H9 (cell line): ENCODE measurements around the gene ISG20. TPM values are rescaled to one million over a fixed set of nuclear protein-coding genes. Genes with fewer than 3 reads are reported as not detected.

Source experiments
- DNase-seq: peaks from one replicate; pipeline ENCODE4 v3.0.0-alpha.2; 2017
- H2AFZ ChIP-seq: one replicate; pipeline ENCODE4 v1.6.1; 2013; ENCODE audit warnings: mild to moderate bottlenecking, low read length, control low read depth, moderate library complexity
- H2AK5ac ChIP-seq: 2 replicates; pipeline ENCODE4 v1.6.1; 2013; ENCODE audit warnings: low read length, control low read depth, mixed read lengths; ENCODE audit not compliant: insufficient read length
- H2BK120ac ChIP-seq: one replicate; pipeline ENCODE4 v1.6.1; 2013; ENCODE audit warnings: low read depth, mild to moderate bottlenecking, low read length, control low read depth, inconsistent platforms; ENCODE audit not compliant: poor library complexity, severe bottlenecking
- H2BK12ac ChIP-seq: 2 replicates; pipeline ENCODE4 v1.6.1; 2013; ENCODE audit warnings: low read length, control low read depth, mixed read lengths, low read depth; ENCODE audit not compliant: insufficient read length
- H2BK15ac ChIP-seq: 2 replicates; pipeline ENCODE4 v1.6.1; 2013; ENCODE audit warnings: low read depth, low read length, control low read depth
- H2BK20ac ChIP-seq: one replicate; pipeline ENCODE4 v1.6.1; 2013; ENCODE audit warnings: low read depth, mild to moderate bottlenecking, low read length, control low read depth, inconsistent platforms; ENCODE audit not compliant: poor library complexity, severe bottlenecking
- H2BK5ac ChIP-seq: 2 replicates; pipeline ENCODE4 v1.6.1; 2013; ENCODE audit warnings: low read length, control low read depth, mixed read lengths; ENCODE audit not compliant: insufficient read length
- H3K14ac ChIP-seq: 2 replicates; pipeline ENCODE4 v1.6.1; 2013; ENCODE audit warnings: low read length, control low read depth; ENCODE audit not compliant: insufficient read depth
- H3K18ac ChIP-seq: 2 replicates; pipeline ENCODE4 v1.6.1; 2013; ENCODE audit warnings: low read depth, mild to moderate bottlenecking, mixed read lengths, low read length, control low read depth; ENCODE audit not compliant: insufficient read length
- H3K23ac ChIP-seq: 2 replicates; pipeline ENCODE4 v1.6.1; 2013; ENCODE audit warnings: low read length, control low read depth, mixed read lengths, low read depth; ENCODE audit not compliant: insufficient read length
- H3K23me2 ChIP-seq: 2 replicates; pipeline ENCODE4 v1.6.1; 2013; ENCODE audit warnings: low read depth, mild to moderate bottlenecking, mixed read lengths, low read length, control low read depth; ENCODE audit not compliant: insufficient read length, poor library complexity, severe bottlenecking
- H3K27ac ChIP-seq: 2 replicates; pipeline ENCODE4 v1.5.1; 2013; ENCODE audit warnings: low read length, control low read depth, mixed read lengths, low read depth; ENCODE audit not compliant: insufficient read length
- H3K27me3 ChIP-seq: 2 replicates; pipeline ENCODE4 v1.6.1; 2013; ENCODE audit warnings: low read length, control low read depth, inconsistent platforms; ENCODE audit not compliant: insufficient read depth
- H3K4ac ChIP-seq: 2 replicates; pipeline ENCODE4 v1.6.1; 2013; ENCODE audit warnings: low read depth, mild to moderate bottlenecking, control low read depth, inconsistent platforms, low read length, moderate library complexity
- H3K4me1 ChIP-seq: 2 replicates; pipeline ENCODE4 v1.6.1; 2013; ENCODE audit warnings: low read length, control low read depth, inconsistent platforms; ENCODE audit not compliant: insufficient read depth
- H3K4me2 ChIP-seq: 2 replicates; pipeline ENCODE4 v1.6.1; 2013; ENCODE audit warnings: low read length, control low read depth, mixed read lengths; ENCODE audit not compliant: insufficient read length, insufficient read depth
- H3K56ac ChIP-seq: 2 replicates; pipeline ENCODE4 v1.6.1; 2013; ENCODE audit warnings: low read depth, mild to moderate bottlenecking, mixed read lengths, low read length, control low read depth; ENCODE audit not compliant: insufficient read length
- H3K79me1 ChIP-seq: 2 replicates; pipeline ENCODE4 v1.6.1; 2013; ENCODE audit warnings: low read depth, mild to moderate bottlenecking, moderate library complexity, low read length, control low read depth, inconsistent platforms; ENCODE audit not compliant: insufficient read depth, poor library complexity, severe bottlenecking
- H3K79me2 ChIP-seq: 2 replicates; pipeline ENCODE4 v1.6.1; 2013; ENCODE audit warnings: low read length, control low read depth, inconsistent platforms; ENCODE audit not compliant: insufficient read depth
- H3K9ac ChIP-seq: 2 replicates; pipeline ENCODE4 v1.6.1; 2013; ENCODE audit warnings: low read length, control low read depth, mixed read lengths; ENCODE audit not compliant: insufficient read length; ENCODE audit errors: extremely low read depth
- H3K9me3 ChIP-seq: one replicate; pipeline ENCODE4 v1.6.1; 2013; ENCODE audit warnings: low read depth, low read length, inconsistent platforms; ENCODE audit not compliant: control insufficient read depth
- H3T11ph ChIP-seq: one replicate; pipeline ENCODE4 v1.6.1; 2013; ENCODE audit warnings: mild to moderate bottlenecking, low read length, control low read depth, inconsistent platforms
- H4K20me1 ChIP-seq: one replicate; pipeline ENCODE4 v1.6.1; 2013; ENCODE audit not compliant: control insufficient read depth, insufficient read length, insufficient read depth
- H4K5ac ChIP-seq: 2 replicates; pipeline ENCODE4 v1.6.1; 2013; ENCODE audit warnings: low read depth, mild to moderate bottlenecking, mixed read lengths, low read length, control low read depth; ENCODE audit not compliant: insufficient read length
- H4K8ac ChIP-seq: replicated peaks from 2 replicates; pipeline ENCODE4 v1.6.1; 2013; ENCODE audit warnings: low read length, control low read depth, mixed read lengths, low read depth; ENCODE audit not compliant: insufficient read length
- H4K91ac ChIP-seq: 2 replicates; pipeline ENCODE4 v1.6.1; 2013; ENCODE audit warnings: low read depth, mild to moderate bottlenecking, moderate library complexity, mixed read lengths, low read length, control low read depth; ENCODE audit not compliant: insufficient read length
- H3K27ac Mint-ChIP-seq, 3 experiments: 2 replicates in 2 of 3; 3 replicates in 1 of 3; pipeline ENCODE4 v1.8.0; 2020 to 2021; ENCODE audit warnings: mixed read lengths in 3 of 3, mild to moderate bottlenecking in 1 of 3, moderate library complexity in 1 of 3
- H3K27me3 Mint-ChIP-seq: 2 replicates; pipeline ENCODE4 v1.8.0; 2021; ENCODE audit warnings: low read depth, mild to moderate bottlenecking, moderate library complexity, mixed read lengths
- H3K36me3 Mint-ChIP-seq, 3 experiments: 2 replicates in 2 of 3; 3 replicates in 1 of 3; pipeline ENCODE4 v1.8.0; 2020 to 2021; ENCODE audit warnings: low read depth in 3 of 3, mixed read lengths in 3 of 3; ENCODE audit not compliant: insufficient read depth in 1 of 3
- H3K4me1 Mint-ChIP-seq, 2 experiments: 2 replicates each; pipeline ENCODE4 v1.8.0; 2020; ENCODE audit warnings: mixed read lengths in 2 of 2
- H3K4me3 Mint-ChIP-seq, 2 experiments: 2 replicates in 1 of 2; 3 replicates in 1 of 2; pipeline ENCODE4 v1.8.0; 2020 to 2021; ENCODE audit warnings: mild to moderate bottlenecking in 2 of 2, mixed read lengths in 2 of 2, moderate library complexity in 1 of 2
- H3K9me3 Mint-ChIP-seq, 2 experiments: 2 replicates in 1 of 2; 3 replicates in 1 of 2; pipeline ENCODE4 v1.8.0; 2020; ENCODE audit warnings: mild to moderate bottlenecking in 2 of 2, mixed read lengths in 2 of 2, moderate library complexity in 1 of 2
- WGBS: extraction: QIAGEN DNeasy Blood & Tissue Kit; methylation state at CpG from one replicate; pipeline ENCODE4 v1.1.7; 2013; ENCODE audit warnings: missing lambda C conversion rate, low lambda C conversion rate, mixed read lengths; ENCODE audit not compliant: insufficient read length; ENCODE audit errors: extremely low coverage; 5-methylcytosine and 5-hydroxymethylcytosine counted together
- total RNA-seq: library from RNA; stranded (reverse); gene quantifications from 2 replicates; pipeline ENCODE4 v1.2.1, GENCODE V29; 2021
- TF ChIP-seq, protein P1 (sequence below): fragments of 200-600 bp; sonication (generic); conservative IDR thresholded peaks from 3 replicates; pipeline ENCODE4 v1.8.0; 2021; ENCODE audit warnings: antibody characterized with exemption, mild to moderate bottlenecking

ISG20 gene
- total RNA-seq, 1 experiment from 2014 or later, result 7.4 TPM

DNA sequence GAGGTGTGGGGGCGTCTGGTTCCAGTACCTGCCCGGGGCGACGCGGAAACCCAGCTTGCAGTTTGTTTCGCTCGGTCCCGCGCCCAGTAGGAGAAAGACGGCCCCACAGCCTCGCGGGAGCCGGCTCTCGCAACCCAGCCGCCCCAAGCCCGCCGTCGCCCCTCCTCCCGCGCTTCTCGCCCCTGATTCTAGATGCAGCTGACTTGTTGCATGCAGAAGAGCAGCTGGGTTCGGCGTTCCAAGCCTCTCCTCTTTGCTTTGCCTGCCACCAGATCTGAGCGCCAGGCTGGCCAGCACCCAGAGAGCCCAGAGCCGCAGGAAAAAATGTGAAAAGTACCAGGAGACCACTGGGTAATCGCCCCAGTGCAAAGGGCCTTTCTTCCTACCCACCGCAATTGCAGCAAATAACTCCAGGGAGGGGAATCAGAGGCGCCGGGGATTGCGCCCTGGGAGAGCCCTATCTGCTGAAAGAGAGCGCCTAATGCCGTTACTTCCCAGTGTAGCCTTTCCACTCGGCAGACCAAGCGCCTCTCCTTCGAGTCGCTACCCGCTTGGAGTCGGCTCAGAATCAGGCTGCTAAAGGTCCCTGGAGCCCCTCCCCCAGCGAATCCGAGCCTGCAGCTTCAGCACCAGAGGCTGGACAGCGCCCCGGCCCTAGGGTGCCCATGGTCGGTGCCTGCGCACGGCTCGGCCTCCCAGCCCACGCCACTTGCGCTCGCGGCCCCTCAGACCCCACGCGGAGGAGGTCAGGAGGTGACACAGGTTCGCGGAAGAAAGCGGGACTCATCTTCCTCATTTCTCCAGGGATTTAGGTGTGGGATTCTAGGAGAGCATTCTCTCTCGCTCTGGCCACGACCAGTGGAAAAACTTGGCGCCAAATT lies 33.4 kb upstream of the ISG20 start:
- Histone ChIP-seq H3K4me1 (peaks cover 6% of the 10 kb centered on the region; the same call in 1 of the 2 replicates), H2BK120ac (no peak overlapping the region), H2BK20ac (no peak overlapping the region), H2AFZ (no peak overlapping the region), H3K9ac (no peak overlapping the region), H3K23ac (no peak overlapping the region), H3T11ph (no peak overlapping the region), H3K27me3 (peaks cover 24% of the 10 kb centered on the region; the same call in 1 of the 2 replicates), H2BK5ac (no peak overlapping the region), H3K4ac (no peak overlapping the region), H3K79me1 (no peaks in the 10 kb centered on the region), H3K18ac (no peak overlapping the region), H3K79me2 (no peaks in the 10 kb centered on the region), H4K91ac (no peak overlapping the region), H4K5ac (no peak overlapping the region), H2BK12ac (no peak overlapping the region), H3K14ac (no peak overlapping the region), H2AK5ac (no peak overlapping the region), H3K9me3 (no peaks in the 10 kb centered on the region), H3K56ac (no peak overlapping the region), H3K23me2 (peaks cover 21% of the 10 kb centered on the region), H3K27ac (no peak overlapping the region), H3K4me2 (peak overlapping the region; percentile 42), H2BK15ac (no peak overlapping the region), H4K8ac (no peak overlapping the region), H4K20me1 (no peaks in the 10 kb centered on the region)
- Mint-ChIP-seq H3K4me3 (peak overlapping the region; percentile 66 to 80), H3K36me3 (no peaks in the 10 kb centered on the region; a peak in 1 of 7 replicates), H3K4me1 (peaks cover 54 to 56% of the 10 kb centered on the region in 2 experiments), H3K27ac (no peak overlapping the region), H3K27me3 (peaks cover 90% of the 10 kb centered on the region), H3K9me3 (no peaks in the 10 kb centered on the region; a peak in 2 of 5 replicates)
- DNase-seq, result peak; percentile 80
- TF ChIP-seq, protein P1, sequence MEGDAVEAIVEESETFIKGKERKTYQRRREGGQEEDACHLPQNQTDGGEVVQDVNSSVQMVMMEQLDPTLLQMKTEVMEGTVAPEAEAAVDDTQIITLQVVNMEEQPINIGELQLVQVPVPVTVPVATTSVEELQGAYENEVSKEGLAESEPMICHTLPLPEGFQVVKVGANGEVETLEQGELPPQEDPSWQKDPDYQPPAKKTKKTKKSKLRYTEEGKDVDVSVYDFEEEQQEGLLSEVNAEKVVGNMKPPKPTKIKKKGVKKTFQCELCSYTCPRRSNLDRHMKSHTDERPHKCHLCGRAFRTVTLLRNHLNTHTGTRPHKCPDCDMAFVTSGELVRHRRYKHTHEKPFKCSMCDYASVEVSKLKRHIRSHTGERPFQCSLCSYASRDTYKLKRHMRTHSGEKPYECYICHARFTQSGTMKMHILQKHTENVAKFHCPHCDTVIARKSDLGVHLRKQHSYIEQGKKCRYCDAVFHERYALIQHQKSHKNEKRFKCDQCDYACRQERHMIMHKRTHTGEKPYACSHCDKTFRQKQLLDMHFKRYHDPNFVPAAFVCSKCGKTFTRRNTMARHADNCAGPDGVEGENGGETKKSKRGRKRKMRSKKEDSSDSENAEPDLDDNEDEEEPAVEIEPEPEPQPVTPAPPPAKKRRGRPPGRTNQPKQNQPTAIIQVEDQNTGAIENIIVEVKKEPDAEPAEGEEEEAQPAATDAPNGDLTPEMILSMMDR, result no peak
- WGBS, result no CpG with 5 or more reads among the region's 58 CpGs
